ENCODE results near the gene HARBI1.

HARBI1 gene

DNA sequence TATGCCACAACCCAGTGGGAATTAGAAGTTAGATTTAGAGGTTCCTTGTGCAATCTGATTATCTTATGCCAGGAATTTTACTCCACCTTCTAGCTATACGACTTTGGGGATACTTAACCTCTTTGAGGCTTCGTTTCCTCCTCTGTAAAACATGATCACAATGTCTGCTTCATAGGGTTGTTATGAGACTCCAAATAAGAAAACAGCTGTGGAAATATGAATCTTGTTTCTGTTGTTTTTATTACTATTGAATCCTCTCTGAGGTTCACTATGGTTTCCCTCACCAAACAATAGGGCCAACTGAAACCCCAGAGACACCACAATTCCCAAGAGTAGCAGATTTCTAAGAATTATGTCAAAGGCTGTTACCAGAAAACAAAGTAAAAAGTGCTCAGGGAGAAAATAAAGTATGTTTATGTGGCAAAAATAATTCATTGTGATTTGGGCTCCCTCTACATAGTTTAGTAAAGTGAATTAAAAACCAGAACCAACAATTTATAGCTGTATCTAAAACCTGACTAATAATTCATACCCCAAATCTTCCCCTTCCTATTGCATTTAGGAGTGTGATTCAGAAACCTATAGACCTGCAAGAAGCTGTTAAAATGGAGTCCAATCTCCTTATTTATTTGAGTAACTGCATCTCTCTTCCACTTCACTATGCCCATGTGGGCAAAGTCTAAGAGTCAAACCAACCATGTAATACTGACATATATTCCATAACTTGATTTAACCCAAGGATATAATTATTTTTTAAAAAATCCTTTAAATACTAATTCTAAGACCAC lies 61.6 kb downstream of the HARBI1 start:
- Mint-ChIP-seq H3K9me3 (no peaks in the 10 kb centered on the region), H3K36me3 (ENCODE audit: low read depth) (no peaks in the 10 kb centered on the region), H3K4me1 (peaks cover 37% of the 10 kb centered on the region), H3K4me3 (no peak overlapping the region), H3K27ac (peak overlapping the region; percentile 29 to 81 (median 65)), H3K27me3 (ENCODE audit: low read depth) (no peaks in the 10 kb centered on the region)
- TF ChIP-seq, protein P1, sequence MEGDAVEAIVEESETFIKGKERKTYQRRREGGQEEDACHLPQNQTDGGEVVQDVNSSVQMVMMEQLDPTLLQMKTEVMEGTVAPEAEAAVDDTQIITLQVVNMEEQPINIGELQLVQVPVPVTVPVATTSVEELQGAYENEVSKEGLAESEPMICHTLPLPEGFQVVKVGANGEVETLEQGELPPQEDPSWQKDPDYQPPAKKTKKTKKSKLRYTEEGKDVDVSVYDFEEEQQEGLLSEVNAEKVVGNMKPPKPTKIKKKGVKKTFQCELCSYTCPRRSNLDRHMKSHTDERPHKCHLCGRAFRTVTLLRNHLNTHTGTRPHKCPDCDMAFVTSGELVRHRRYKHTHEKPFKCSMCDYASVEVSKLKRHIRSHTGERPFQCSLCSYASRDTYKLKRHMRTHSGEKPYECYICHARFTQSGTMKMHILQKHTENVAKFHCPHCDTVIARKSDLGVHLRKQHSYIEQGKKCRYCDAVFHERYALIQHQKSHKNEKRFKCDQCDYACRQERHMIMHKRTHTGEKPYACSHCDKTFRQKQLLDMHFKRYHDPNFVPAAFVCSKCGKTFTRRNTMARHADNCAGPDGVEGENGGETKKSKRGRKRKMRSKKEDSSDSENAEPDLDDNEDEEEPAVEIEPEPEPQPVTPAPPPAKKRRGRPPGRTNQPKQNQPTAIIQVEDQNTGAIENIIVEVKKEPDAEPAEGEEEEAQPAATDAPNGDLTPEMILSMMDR (IDR thresholded peaks at IDR 0.05; ENCODE audit: unreplicated experiment in 3 of 3): no peak

DNA sequence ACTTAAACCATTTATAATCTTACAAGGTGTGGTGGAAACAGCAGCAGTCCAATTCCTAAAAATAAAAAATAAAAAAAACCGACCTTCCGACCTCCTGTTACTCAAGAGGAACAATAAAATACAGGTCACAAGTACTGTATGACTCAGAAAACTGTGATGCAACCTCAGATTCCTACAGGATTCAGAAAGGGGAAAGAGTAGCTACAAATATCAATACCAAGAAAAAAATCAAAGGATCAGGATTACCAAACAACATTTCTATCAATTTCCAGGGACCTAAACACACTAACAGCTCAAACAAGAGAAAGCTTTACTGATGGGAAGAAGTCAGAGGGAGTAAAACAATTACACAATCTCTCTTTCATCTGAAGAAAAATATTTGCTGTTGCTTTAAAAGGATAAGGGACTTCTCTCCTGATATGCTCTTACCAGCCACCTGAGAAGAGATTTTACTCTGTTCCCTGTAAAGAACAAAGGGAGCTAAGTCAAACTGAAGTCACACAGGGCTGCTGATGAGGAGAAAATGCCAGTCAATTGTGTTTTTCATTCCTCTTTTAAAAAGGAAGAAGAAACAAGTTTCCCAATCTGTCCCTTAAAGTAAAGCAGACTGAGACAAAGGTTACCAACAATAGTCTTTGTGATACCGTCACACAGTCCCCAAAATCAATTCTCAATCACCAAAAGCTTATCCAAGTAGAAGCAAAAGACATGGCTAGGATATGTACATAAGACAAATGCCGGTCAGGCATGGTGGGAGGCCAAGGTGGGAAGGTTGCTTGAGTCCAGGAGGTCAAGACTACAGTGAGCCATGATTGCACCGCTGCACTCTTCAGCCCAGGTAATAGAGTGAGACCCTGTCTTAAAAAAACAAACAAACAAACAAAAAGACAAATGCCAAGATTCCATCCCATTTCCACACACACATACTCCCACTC lies 62.5 kb downstream of the HARBI1 start:
- TF ChIP-seq, protein P1 (IDR thresholded peaks at IDR 0.05; ENCODE audit: unreplicated experiment in 3 of 3): no peak
- H3K4me3 Mint-ChIP-seq: no peak overlapping the region
- peaks cover 29% of the 10 kb centered on the region for H3K4me1 Mint-ChIP-seq
- H3K27ac Mint-ChIP-seq: peak overlapping the region; percentile 13 to 81 (median 61)
- no peaks in the 10 kb centered on the region for H3K9me3 Mint-ChIP-seq
- no peaks in the 10 kb centered on the region for H3K27me3 Mint-ChIP-seq (ENCODE audit: low read depth)
- no peaks in the 10 kb centered on the region for H3K36me3 Mint-ChIP-seq (ENCODE audit: low read depth)

DNA sequence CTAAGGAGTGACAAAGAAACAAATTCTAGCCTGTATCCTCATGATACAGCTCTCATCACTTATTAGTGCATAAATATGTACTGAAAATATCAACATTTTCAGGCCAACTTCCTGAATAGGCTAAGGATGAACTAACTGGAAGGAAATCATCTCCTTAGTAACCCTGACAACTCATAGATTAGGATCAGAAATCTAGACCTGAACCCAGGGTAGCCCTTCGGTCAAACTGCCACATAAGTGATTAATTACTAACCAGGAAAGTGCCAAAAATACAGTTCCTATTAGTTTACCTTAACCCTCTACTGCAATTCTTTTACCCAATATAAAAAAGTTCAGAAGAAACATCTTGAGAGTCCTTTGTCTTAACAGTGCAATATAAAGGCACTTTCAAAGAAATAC lies 63.2 kb downstream of the HARBI1 start:
- TF ChIP-seq, protein P1 (IDR thresholded peaks at IDR 0.05; ENCODE audit: unreplicated experiment in 3 of 3): no peak
- no peak overlapping the region for H3K4me3 Mint-ChIP-seq
- peaks cover 29% of the 10 kb centered on the region for H3K4me1 Mint-ChIP-seq

More for the DNA sequence above, 63.2 kb downstream of the HARBI1 start:
- Mint-ChIP-seq H3K36me3 (ENCODE audit: low read depth) (no peaks in the 10 kb centered on the region), H3K27ac (peak overlapping the region in 2 of 3 experiments; percentile 13 to 81), H3K27me3 (ENCODE audit: low read depth) (no peaks in the 10 kb centered on the region), H3K9me3 (no peaks in the 10 kb centered on the region)

All from nephron (organoid).